HG02840 (cell line): ENCODE data around the gene GCSAM.
A peak's percentile ranks its signal among the peaks of the same experiment; 100 is the strongest.

Source experiments
- ATAC-seq: cut with Tn5 transposase; IDR thresholded peaks from one replicate; pipeline ENCODE4 v1.9.1; 2021; ENCODE audit warnings: mild to moderate bottlenecking, moderate library complexity, moderate number of reproducible peaks; ENCODE audit not compliant: unreplicated experiment, low FRiP score

GCSAM gene

GRCh38 chr3:112111785-112112402 lies 21.2 kb downstream of the GCSAM start:
- ATAC-seq = peak; percentile 40

GRCh38 chr3:112109322-112109721 lies 23.7 kb downstream of the GCSAM start:
- ATAC-seq = no peak

DNA sequence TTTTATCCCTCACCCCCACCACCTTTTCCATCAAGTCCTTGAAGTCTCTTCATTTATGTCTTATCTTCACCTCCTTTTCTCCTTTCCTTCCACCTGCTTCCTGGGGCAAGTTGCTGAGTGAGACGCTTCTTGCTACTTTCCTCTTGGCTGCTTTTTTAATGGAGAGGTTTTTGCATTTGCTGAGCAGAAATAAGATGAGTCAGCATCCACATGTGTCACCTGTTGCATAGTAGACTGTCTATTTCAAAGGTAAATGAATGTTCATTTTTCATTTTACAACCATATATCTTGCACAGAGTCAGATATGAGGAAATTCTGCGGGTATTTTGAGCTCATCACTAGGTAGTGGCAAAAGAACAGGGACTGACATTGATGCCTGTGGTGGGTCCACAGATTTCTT lies 28.3 kb downstream of the GCSAM start:
- no peak for ATAC-seq

GRCh38 chr3:112101916-112102315 lies 31.1 kb downstream of the GCSAM start:
- ATAC-seq = no peak

DNA sequence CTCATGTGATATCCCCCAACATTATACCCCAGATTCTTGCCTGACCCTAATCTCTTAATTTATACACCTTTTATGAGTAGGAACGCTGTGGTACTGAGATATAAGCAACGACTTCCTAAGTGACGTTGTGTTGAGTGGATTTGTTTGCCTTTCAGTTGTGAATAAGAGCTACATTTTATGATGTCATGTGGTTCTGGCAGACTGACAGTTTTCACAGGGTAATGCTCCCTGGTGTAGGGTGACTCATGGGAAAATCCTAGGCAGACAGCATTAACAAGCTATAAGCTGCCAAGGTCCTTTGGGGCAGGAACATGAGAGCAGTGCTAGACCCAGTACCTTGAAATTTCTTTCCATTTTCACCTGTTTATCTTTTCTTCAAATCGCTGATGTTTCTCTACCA lies 35.7 kb downstream of the GCSAM start:
- no peak for ATAC-seq

GRCh38 chr3:112096176-112096575 lies 36.9 kb downstream of the GCSAM start:
- ATAC-seq = no peak

GRCh38 chr3:112095731-112096130 lies 37.3 kb downstream of the GCSAM start:
- no peak for ATAC-seq

- ATAC-seq = no peak
These were observed 39.9 kb downstream of the GCSAM start for GRCh38 chr3:112093180-112093522.

GRCh38 chr3:112092496-112093179 lies 40.4 kb downstream of the GCSAM start:
- ATAC-seq = no peak

- no peak for ATAC-seq
These were observed 42.0 kb downstream of the GCSAM start for GRCh38 chr3:112090887-112091586.

DNA sequence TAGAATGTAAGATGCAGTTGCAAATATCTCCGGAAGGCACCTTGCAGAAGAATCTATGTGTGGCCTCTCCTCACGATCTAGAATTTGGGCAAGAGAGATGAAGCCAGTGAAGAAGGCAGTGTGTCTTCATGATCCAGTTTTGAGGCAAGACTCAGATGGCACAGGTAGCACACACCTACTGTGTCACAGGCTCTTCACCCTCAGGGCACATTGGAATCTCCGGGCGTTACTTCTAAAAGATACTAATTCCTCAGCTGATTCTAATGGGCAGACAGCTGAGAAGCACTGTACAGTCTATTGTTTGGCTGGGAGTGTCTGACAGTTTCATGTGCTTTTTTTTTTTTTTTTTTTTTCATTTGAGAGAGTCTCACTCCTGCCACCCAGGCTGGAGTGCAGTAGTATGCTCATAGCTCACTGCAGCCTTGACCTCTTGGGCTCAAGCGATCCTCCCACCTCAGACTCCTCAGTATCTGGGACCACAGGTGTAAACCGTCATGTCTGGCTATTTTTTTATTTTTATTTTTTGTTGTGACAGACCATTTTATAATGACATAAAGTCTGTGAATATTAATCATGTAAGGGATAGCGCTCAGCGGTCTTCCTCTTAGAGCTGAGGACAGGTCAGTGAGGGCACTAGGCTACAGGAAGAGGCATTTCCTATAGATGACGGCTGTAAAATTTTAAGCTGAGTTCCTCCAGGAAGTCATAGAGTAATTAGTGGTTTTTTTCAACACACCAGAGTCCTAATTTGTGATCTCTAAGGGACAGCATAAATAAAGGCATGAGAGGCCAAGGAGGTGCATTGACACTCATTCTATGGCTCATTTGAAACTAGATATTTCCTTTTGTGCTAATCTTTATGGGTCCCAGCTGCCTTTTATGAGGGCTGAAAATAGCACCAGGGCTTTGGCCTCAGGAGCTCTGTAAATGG lies 42.8 kb downstream of the GCSAM start:
- no peak for ATAC-seq

GRCh38 chr3:112088944-112089343 lies 44.1 kb downstream of the GCSAM start:
- no peak for ATAC-seq

DNA sequence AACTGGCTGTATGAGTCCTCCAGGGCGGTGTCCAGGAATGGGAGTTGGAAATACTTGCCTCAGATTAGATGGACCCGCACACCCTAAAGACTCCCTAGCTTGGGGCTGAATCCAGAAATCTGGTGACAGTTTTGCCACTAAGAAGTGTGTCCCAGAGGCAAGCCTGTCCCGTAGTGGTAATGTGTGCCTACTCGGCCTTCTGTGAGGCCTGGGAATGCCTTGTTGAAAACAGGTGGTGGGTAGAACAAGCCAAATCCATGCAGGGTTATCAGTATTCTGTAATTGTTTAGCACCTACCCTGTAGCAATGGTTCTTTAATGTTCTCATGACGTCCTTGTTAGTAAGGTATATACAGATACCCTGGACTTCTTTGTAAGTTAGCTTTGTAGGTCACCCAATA lies 45.3 kb downstream of the GCSAM start:
- ATAC-seq = no peak

DNA sequence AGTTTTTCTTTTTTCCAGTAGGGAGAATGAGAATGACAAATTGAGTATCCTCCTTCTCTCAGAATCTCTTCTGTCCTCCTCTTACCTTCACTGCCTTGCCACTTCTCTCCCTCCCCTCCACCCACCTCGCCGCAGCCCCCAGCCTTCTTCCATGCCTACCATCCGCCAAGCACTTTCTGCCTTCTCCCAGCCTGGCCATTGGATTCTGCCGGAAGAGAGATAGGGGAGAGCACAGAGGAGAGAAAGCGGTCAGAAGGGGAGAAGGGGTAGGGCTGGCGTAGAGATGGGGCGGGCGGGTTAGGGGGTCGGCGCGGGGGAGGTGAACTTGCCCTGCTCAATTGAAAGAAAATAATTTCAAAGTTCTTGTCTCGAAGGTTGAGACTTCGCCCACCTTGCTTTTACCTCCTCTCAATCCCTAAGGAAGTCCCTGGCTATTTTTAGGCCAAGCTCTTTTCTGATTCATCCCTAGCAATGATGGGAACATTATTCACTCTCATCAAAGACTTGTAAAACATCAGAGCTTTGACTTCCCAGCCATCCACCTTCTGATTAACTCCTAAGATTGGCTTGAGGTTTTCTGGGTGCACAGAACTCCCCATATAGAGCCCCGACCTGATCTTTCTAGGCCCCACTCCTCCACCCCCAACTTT lies 46.0 kb downstream of the GCSAM start:
- no peak for ATAC-seq

- ATAC-seq = peak; percentile 90
These were observed 46.8 kb downstream of the GCSAM start, which contains the start of gene C3orf52 for GRCh38 chr3:112086076-112086854. Gene C3orf52, plus strand, starts transcription at chr3:112086389. Its CDS starts 19 bp downstream, at chr3:112086408.

- ATAC-seq = peak; percentile 5
These were observed 47.3 kb downstream of the GCSAM start for GRCh38 chr3:112085735-112086075.

GRCh38 chr3:112084980-112085705 lies 47.9 kb downstream of the GCSAM start:
- ATAC-seq = no peak

GRCh38 chr3:112083239-112083638 lies 49.8 kb downstream of the GCSAM start:
- no peak for ATAC-seq
